HG02973 (cell line): ENCODE measurements around the gene TCP10L.

Source experiments
- ATAC-seq: cut with Tn5 transposase; IDR thresholded peaks from one replicate; pipeline ENCODE4 v1.9.1; 2021; ENCODE audit warnings: moderate library complexity; ENCODE audit not compliant: unreplicated experiment

The TCP10L gene

GRCh38 chr21:32525282-32525681, 60.0 kb downstream of the TCP10L start:
- ATAC-seq: no peak

- ATAC-seq: no peak
Measured at GRCh38 chr21:32523988-32524719, 61.2 kb downstream of the TCP10L start.
